A549 (cell line): Measurements from ENCODE around the gene DAB2. TPM values are rescaled to one million over a fixed set of nuclear protein-coding genes. Genes with fewer than 3 reads are reported as not detected.

Experiments used
- ATAC-seq, 2 experiments: fragments of 200-7000 bp in 1 of 2; fragments of >200 bp in 1 of 2; cut with Nextera tagmentation in 1 of 2; cut with Tn5 transposase in 1 of 2; 3 replicates each; pipeline versions ENCODE4 v1.8.0 to v1.9.1; 2018 to 2020; ENCODE audit warnings: mild to moderate bottlenecking in 1 of 2, moderate library complexity in 1 of 2
- CTCF ChIA-PET: fragments of 300-600 bp; sonication (Branson Sonifier 250); formaldehyde crosslinking; extraction: SDS; loops from one replicate; lab custom pipeline; 2021; ENCODE audit warnings: antibody characterized with exemption, inconsistent platforms; lab: Yijun Ruan, JAX
- POLR2A ChIA-PET: fragments of 350-600 bp; formaldehyde crosslinking; extraction: SDS; loops from one replicate; lab custom pipeline; 2021; ENCODE audit warnings: antibody characterized with exemption, inconsistent platforms; lab: Yijun Ruan, JAX
- DNase-seq, 2 experiments: peaks; one replicate each; pipeline versions ENCODE4 v3.0.0 to v3.0.0-alpha.2; 2011 to 2016; ENCODE audit warnings: low read depth in 1 of 2, low spot score in 1 of 2
- FAIRE-seq: peaks from 2 replicates; lab custom pipeline; 2011; peaks lifted over from hg19 to GRCh38; lab: Jason Lieb, UNC
- H3K27ac ChIP-seq, 2 experiments: fragments of >200 bp; sonication (Bioruptor Twin); formaldehyde crosslinking; 3 replicates each; pipeline ENCODE4 v1.5.1; 2016 to 2017
- H3K4me1 ChIP-seq: fragments of >200 bp; sonication (Bioruptor Twin); formaldehyde crosslinking; 3 replicates; pipeline ENCODE4 v1.6.1; 2016
- H3K4me2 ChIP-seq: fragments of >200 bp; sonication (Bioruptor Twin); formaldehyde crosslinking; 3 replicates; pipeline ENCODE4 v1.6.1; 2016
- H3K4me3 ChIP-seq: fragments of >200 bp; sonication (Bioruptor Twin); formaldehyde crosslinking; 3 replicates; pipeline ENCODE4 v1.5.1; 2016
- H3K9me3 ChIP-seq: fragments of >200 bp; sonication (Bioruptor Twin); formaldehyde crosslinking; 3 replicates; pipeline ENCODE4 v1.6.1; 2016
- CBX8 ChIP-seq: fragments of 200-600 bp; sonication (generic); IDR thresholded peaks from 2 replicates; pipeline ENCODE4 v1.6.1; 2016
- CEBPB ChIP-seq, 2 experiments: fragments of >200 bp in 1 of 2; sonication (Bioruptor Twin) in 1 of 2; formaldehyde crosslinking in 1 of 2; IDR thresholded peaks; 2 replicates each; pipeline ENCODE4 v1.6.1; 2012 to 2016
- CHD2 ChIP-seq: fragments of 150-350 bp; IDR thresholded peaks from 2 replicates; pipeline ENCODE4 v1.6.1; 2014; ENCODE audit warnings: low read length; ENCODE audit not compliant: partially characterized antibody
- HDAC2 ChIP-seq: fragments of 200-600 bp; sonication (generic); IDR thresholded peaks from 2 replicates; pipeline ENCODE4 v1.6.1; 2016
- HOXB5 ChIP-seq: fragments of 250-450 bp; sonication (Bioruptor Pico); IDR thresholded peaks from 2 replicates; pipeline ENCODE4 v1.5.0; 2020; ENCODE audit warnings: mild to moderate bottlenecking, moderate library complexity
- KDM1A ChIP-seq: fragments of 200-600 bp; sonication (generic); IDR thresholded peaks from 2 replicates; pipeline ENCODE4 v1.6.1; 2016; ENCODE audit warnings: low read depth, mild to moderate bottlenecking
- KDM5A ChIP-seq: fragments of 200-600 bp; sonication (generic); IDR thresholded peaks from 2 replicates; pipeline ENCODE4 v1.6.1; 2016; ENCODE audit warnings: antibody characterized with exemption, mild to moderate bottlenecking
- MAZ ChIP-seq: fragments of 150-350 bp; IDR thresholded peaks from 2 replicates; pipeline ENCODE4 v1.6.1; 2014; ENCODE audit warnings: antibody characterized with exemption, low read depth, low read length, borderline replicate concordance
- NFE2L2 ChIP-seq: fragments of 150-350 bp; conservative IDR thresholded peaks from 2 replicates; pipeline ENCODE4 v1.6.1; 2014; ENCODE audit warnings: low read length
- NPAS2 ChIP-seq: fragments of 250-450 bp; sonication (Bioruptor Pico); IDR thresholded peaks from 2 replicates; pipeline ENCODE4 v1.8.0; 2022; ENCODE audit warnings: mild to moderate bottlenecking, moderate library complexity, borderline replicate concordance
- NR3C1 ChIP-seq: fragments of >200 bp; sonication (Bioruptor Twin); formaldehyde crosslinking; IDR thresholded peaks from 3 replicates; pipeline ENCODE4 v1.6.1; 2017
- PHF8 ChIP-seq: fragments of 200-600 bp; sonication (generic); IDR thresholded peaks from 2 replicates; pipeline ENCODE4 v1.6.1; 2016; ENCODE audit warnings: low read depth, mild to moderate bottlenecking, antibody characterized with exemption, moderate library complexity, borderline replicate concordance
- POLR2A ChIP-seq: IDR thresholded peaks from 2 replicates; pipeline ENCODE4 v1.6.1; 2012; ENCODE audit warnings: mild to moderate bottlenecking, low read length
- RARB ChIP-seq: fragments of 250-450 bp; sonication (Bioruptor Pico); IDR thresholded peaks from 2 replicates; pipeline ENCODE4 v1.8.0; 2021; ENCODE audit warnings: mild to moderate bottlenecking, moderate library complexity
- RFX5 ChIP-seq: fragments of 450-650 bp; IDR thresholded peaks from 2 replicates; pipeline ENCODE4 v1.7.1; 2014; ENCODE audit warnings: antibody characterized with exemption, mild to moderate bottlenecking, moderate library complexity
- TFCP2L1 ChIP-seq: fragments of 250-450 bp; sonication (Bioruptor Pico); IDR thresholded peaks from 2 replicates; pipeline ENCODE4 v1.5.0; 2021; ENCODE audit warnings: mild to moderate bottlenecking
- TP53 ChIP-seq: fragments of 250-450 bp; sonication (Bioruptor Pico); IDR thresholded peaks from 2 replicates; pipeline ENCODE4 v1.5.0; 2021; ENCODE audit warnings: mild to moderate bottlenecking, moderate library complexity
- ZNF302 ChIP-seq: fragments of 250-450 bp; sonication (Bioruptor Pico); IDR thresholded peaks from 2 replicates; pipeline ENCODE4 v1.9.0; 2021; ENCODE audit warnings: inconsistent platforms, mild to moderate bottlenecking, moderate library complexity
- ZSCAN20 ChIP-seq: fragments of 250-450 bp; sonication (Bioruptor Pico); IDR thresholded peaks from 2 replicates; pipeline ENCODE4 v1.8.0; 2022; ENCODE audit warnings: mild to moderate bottlenecking, moderate library complexity
- WGBS: methylation state at CpG from one replicate; pipeline ENCODE4 v1.1.6; 2017; ENCODE audit errors: missing lambda C conversion rate; 5-methylcytosine and 5-hydroxymethylcytosine counted together
- polyA plus RNA-seq, 4 experiments: library from polyadenylated mRNA; depleted of rRNA in 3 of 4; stranded (reverse); fragments of >200 nt; fragmentation: RNase III in 1 of 4; extraction: RNeasy Plus Mini Kit Qiagen cat#74134 plus additional on column Dnase treatment in 1 of 4; gene quantifications; 2 replicates in 3 of 4; 3 replicates in 1 of 4; pipeline ENCODE4 v1.2.3, GENCODE V29; 2011 to 2017
- TF ChIP-seq, protein P1 (sequence below): IDR thresholded peaks from 2 replicates; pipeline ENCODE4 v1.6.1; 2012
- TF ChIP-seq, protein P2 (sequence below): fragments of >200 bp; sonication (Bioruptor Twin); formaldehyde crosslinking; IDR thresholded peaks from 2 replicates; pipeline ENCODE4 v1.6.1; 2016
- TF ChIP-seq, protein P3 (sequence below): fragments of 250-450 bp; sonication (Bioruptor Pico); IDR thresholded peaks from 2 replicates; pipeline ENCODE4 v1.5.0; 2021; ENCODE audit warnings: mild to moderate bottlenecking, moderate library complexity, borderline replicate concordance
- TF ChIP-seq, protein P4 (sequence below): fragments of >200 bp; sonication (Bioruptor Twin); formaldehyde crosslinking; IDR thresholded peaks from 3 replicates; pipeline ENCODE4 v1.6.1; 2016

Gene DAB2
- polyA plus RNA-seq, 2 of the 4 experiments (the other 2 are of a cell fraction) = 13.6 to 17.1 TPM

DNA sequence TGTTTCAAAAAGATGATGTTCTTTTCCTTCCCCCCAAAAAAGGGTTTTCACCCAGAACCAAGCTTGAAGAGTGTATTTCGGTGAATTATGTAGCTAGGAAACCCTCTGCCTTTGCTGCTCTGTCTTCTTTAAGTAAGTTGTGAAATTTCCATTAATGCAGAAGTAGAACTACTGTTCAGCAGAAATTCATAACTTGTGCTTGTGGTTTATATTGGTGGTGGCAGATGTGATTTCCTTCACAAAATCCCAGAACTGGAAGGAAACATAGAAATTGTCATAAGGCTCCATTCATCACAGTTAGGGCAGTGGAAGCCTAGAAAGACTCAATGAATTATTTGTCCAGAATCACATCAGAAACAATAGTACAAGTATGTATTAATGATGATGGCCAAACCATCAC is 42.1 kb upstream of the DAB2 start:
- 64% methylated on average over 1 of the region's 1 CpG for WGBS
- POLR2A ChIA-PET = no interaction called here
- Histone ChIP-seq H3K27ac (no peak overlapping the region), H3K9me3 (no peaks in the 10 kb centered on the region)
- CTCF ChIA-PET = no interaction called here
- TF ChIP-seq CBX8 (no peak), CEBPB (IDR thresholded peaks at IDR 0.05) (no peak), ZNF302 (CRISPR knock-in tag) (no peak), TFCP2L1 (CRISPR knock-in tag) (no peak), RFX5 (no peak), NFE2L2 (no peak)
- TF ChIP-seq, protein P1, sequence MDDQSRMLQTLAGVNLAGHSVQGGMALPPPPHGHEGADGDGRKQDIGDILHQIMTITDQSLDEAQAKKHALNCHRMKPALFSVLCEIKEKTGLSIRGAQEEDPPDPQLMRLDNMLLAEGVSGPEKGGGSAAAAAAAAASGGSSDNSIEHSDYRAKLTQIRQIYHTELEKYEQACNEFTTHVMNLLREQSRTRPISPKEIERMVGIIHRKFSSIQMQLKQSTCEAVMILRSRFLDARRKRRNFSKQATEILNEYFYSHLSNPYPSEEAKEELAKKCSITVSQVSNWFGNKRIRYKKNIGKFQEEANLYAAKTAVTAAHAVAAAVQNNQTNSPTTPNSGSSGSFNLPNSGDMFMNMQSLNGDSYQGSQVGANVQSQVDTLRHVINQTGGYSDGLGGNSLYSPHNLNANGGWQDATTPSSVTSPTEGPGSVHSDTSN = no peak
- TF ChIP-seq, protein P2, sequence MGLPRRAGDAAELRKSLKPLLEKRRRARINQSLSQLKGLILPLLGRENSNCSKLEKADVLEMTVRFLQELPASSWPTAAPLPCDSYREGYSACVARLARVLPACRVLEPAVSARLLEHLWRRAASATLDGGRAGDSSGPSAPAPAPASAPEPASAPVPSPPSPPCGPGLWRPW = no peak
- TF ChIP-seq, protein P3, sequence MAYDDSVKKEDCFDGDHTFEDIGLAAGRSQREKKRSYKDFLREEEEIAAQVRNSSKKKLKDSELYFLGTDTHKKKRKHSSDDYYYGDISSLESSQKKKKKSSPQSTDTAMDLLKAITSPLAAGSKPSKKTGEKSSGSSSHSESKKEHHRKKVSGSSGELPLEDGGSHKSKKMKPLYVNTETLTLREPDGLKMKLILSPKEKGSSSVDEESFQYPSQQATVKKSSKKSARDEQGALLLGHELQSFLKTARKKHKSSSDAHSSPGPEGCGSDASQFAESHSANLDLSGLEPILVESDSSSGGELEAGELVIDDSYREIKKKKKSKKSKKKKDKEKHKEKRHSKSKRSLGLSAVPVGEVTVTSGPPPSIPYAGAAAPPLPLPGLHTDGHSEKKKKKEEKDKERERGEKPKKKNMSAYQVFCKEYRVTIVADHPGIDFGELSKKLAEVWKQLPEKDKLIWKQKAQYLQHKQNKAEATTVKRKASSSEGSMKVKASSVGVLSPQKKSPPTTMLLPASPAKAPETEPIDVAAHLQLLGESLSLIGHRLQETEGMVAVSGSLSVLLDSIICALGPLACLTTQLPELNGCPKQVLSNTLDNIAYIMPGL (CRISPR knock-in tag) = no peak
- TF ChIP-seq, all 56 proteins: peak for 0
- Histone ChIP-seq H3K4me1 (0 out of 3 replicates have a peak, but pooled peaks cover 5% of the 10 kb centered on the region), H3K4me3 (no peak overlapping the region), H3K4me2 (no peak overlapping the region)
- no peak for DNase-seq
- FAIRE-seq = no peak
- no peak for ATAC-seq

DNA sequence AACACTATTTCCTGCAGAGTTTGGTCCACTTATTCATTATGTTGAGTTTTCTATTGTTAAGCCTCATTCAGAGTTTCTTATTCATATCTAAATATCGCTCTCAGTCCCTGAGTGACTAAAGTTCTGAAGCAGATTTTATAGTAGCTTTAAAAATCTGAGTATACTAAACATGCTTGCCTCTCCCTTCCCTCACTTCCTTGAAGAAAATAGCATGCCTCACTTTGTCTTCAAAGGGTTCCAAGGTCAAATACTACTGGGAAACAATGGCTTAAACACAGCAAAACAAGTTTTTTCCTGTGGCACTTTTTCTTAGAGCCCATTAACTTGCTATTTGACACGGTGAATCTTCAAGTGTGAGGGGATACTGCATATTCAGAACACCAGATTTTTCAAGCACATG is 41.1 kb upstream of the DAB2 start:
- no peak for ATAC-seq
- ChIA-PET CTCF (interaction anchor here (2.1 to 2.6 kb wide), 3 partner anchors 41 to 89 kb away, joined by 6 to 8 read pairs (median 7); partner anchors contain the start of gene DAB2), POLR2A (no interaction called here)

DNA sequence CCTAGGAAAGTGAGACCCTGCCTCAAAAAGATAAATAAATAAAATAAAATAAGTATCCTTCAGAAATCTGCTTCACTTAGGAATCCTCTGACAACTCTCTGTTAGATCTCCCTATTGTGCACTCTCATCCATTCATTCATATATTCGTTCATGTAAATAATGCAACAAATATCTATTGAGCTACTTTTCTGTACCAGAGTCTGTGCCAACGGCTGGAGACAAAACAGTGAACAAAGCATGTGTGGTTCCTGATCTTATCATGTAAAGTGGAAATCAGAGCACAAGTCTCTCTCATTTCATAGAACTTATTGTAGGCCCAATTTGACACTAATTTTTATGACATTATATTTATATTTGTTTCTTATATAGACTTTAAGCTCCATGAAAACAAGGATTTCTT is 40.3 kb upstream of the DAB2 start:
- 63% methylated on average over 2 of the region's 2 CpGs for WGBS

More for the DNA sequence above, 41.1 kb upstream of the DAB2 start:
- DNase-seq = no peak
- Histone ChIP-seq H3K4me1 (0 out of 3 replicates have a peak, but pooled peaks cover 5% of the 10 kb centered on the region), H3K4me3 (no peak overlapping the region), H3K27ac (no peak overlapping the region)
- no peak for FAIRE-seq
- 60% methylated on average over 2 of the region's 2 CpGs for WGBS
- TF ChIP-seq, protein P2 = no peak
- TF ChIP-seq CBX8 (no peak), CHD2 (no peak), HOXB5 (CRISPR knock-in tag) (no peak), TP53 (CRISPR knock-in tag) (no peak), KDM1A (no peak), NR3C1 (no peak), HDAC2 (no peak), NPAS2 (CRISPR knock-in tag) (no peak)
- TF ChIP-seq, protein P4, sequence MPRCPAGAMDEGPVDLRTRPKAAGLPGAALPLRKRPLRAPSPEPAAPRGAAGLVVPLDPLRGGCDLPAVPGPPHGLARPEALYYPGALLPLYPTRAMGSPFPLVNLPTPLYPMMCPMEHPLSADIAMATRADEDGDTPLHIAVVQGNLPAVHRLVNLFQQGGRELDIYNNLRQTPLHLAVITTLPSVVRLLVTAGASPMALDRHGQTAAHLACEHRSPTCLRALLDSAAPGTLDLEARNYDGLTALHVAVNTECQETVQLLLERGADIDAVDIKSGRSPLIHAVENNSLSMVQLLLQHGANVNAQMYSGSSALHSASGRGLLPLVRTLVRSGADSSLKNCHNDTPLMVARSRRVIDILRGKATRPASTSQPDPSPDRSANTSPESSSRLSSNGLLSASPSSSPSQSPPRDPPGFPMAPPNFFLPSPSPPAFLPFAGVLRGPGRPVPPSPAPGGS = no peak
- TF ChIP-seq, all 56 proteins: peak for 0
- Histone ChIP-seq H3K9me3 (no peaks in the 10 kb centered on the region), H3K4me2 (no peak overlapping the region)

More for the DNA sequence above, 40.3 kb upstream of the DAB2 start:
- DNase-seq (no peak), ATAC-seq (no peak), FAIRE-seq (no peak)
- TF ChIP-seq KDM5A (no peak), POLR2A (no peak), PHF8 (no peak), MAZ (no peak), RARB (no peak), ZSCAN20 (no peak)
- Histone ChIP-seq H3K9me3 (no peaks in the 10 kb centered on the region), H3K27ac (no peak overlapping the region), H3K4me1 (0 out of 3 replicates have a peak, but pooled peaks cover 5% of the 10 kb centered on the region), H3K4me2 (no peak overlapping the region), H3K4me3 (no peak overlapping the region)
- POLR2A ChIA-PET = no interaction called here
- CTCF ChIA-PET = interaction anchor here (2.1 to 2.6 kb wide), 3 partner anchors 41 to 89 kb away, joined by 6 to 8 read pairs (median 7); partner anchors contain the start of gene DAB2
